PC-9 (cell line): ENCODE measurements around the gene KRTAP9-2. TPM values are rescaled to one million over a fixed set of nuclear protein-coding genes. Genes with fewer than 3 reads are reported as not detected.
"Not testable (repeated sequence)": the region's sequence is repeated elsewhere in the genome, so short reads cannot be mapped to it uniquely, and the experiment has no call there.

ENCODE experiments used
- BruUV-seq: library from RNA; stranded (reverse); fragments of 400-500 nt; replicated peaks from 2 replicates; lab custom pipeline; 2021; lab: Mats Ljungman, UMichigan
- CTCF ChIA-PET: fragments of 300-600 bp; sonication (Branson Sonifier 250); formaldehyde crosslinking; loops from one replicate; lab custom pipeline; 2022; ENCODE audit warnings: antibody characterized with exemption; lab: Charles Lee
- POLR2A ChIA-PET: fragments of 300-600 bp; sonication (Branson Sonifier 250); formaldehyde crosslinking; loops from one replicate; lab custom pipeline; 2022; ENCODE audit warnings: antibody characterized with exemption; ENCODE audit not compliant: unreplicated experiment; lab: Charles Lee
- DNase-seq, 2 experiments: peaks; one replicate each; pipeline versions ENCODE4 v3.0.0 to v3.0.0-alpha.2; 2015 to 2022; ENCODE audit warnings: mixed read lengths in 1 of 2
- H2AFZ ChIP-seq: fragments of 200-600 bp; sonication (generic); 2 replicates; pipeline ENCODE4 v1.8.1; 2017; ENCODE audit warnings: antibody characterized with exemption
- H3F3A ChIP-seq: fragments of 200-600 bp; sonication (generic); 2 replicates; pipeline ENCODE4 v1.8.1; 2017; ENCODE audit warnings: antibody characterized with exemption, mild to moderate bottlenecking, low read depth; ENCODE audit not compliant: insufficient read depth
- H3K27ac ChIP-seq: fragments of 200-600 bp; sonication (generic); 2 replicates; pipeline ENCODE4 v1.6.1; 2016; ENCODE audit warnings: mixed run types
- H3K27me3 ChIP-seq: fragments of 200-600 bp; sonication (generic); 2 replicates; pipeline ENCODE4 v1.6.1; 2016; ENCODE audit warnings: low read depth, mixed run types; ENCODE audit not compliant: insufficient read depth
- H3K36me3 ChIP-seq: fragments of 200-600 bp; sonication (generic); 2 replicates; pipeline ENCODE4 v1.6.1; 2016; ENCODE audit warnings: low read depth, mixed run types
- H3K4me1 ChIP-seq: fragments of 200-600 bp; sonication (generic); replicated peaks from 2 replicates; pipeline ENCODE4 v1.6.1; 2016; ENCODE audit warnings: mixed run types; ENCODE audit not compliant: insufficient read depth
- H3K4me2 ChIP-seq: fragments of 200-600 bp; sonication (generic); 2 replicates; pipeline ENCODE4 v1.6.1; 2017; ENCODE audit warnings: mixed run types
- H3K4me3 ChIP-seq: fragments of 200-600 bp; sonication (generic); 2 replicates; pipeline ENCODE4 v1.6.1; 2016; ENCODE audit warnings: mixed run types
- H3K79me2 ChIP-seq: fragments of 200-600 bp; sonication (generic); 2 replicates; pipeline ENCODE4 v1.6.1; 2017; ENCODE audit warnings: low read depth, mixed run types
- H3K9me2 ChIP-seq: fragments of 200-600 bp; sonication (generic); 2 replicates; pipeline ENCODE4 v1.8.1; 2017; ENCODE audit warnings: mild to moderate bottlenecking; ENCODE audit not compliant: insufficient read depth
- H3K9me3 ChIP-seq: fragments of 200-600 bp; sonication (generic); 2 replicates; pipeline ENCODE4 v1.8.1; 2016; ENCODE audit warnings: low read depth; ENCODE audit not compliant: insufficient read depth
- H4K20me1 ChIP-seq: fragments of 200-600 bp; sonication (generic); 2 replicates; pipeline ENCODE4 v1.8.1; 2017; ENCODE audit not compliant: insufficient read depth
- EZH2 ChIP-seq: fragments of 200-600 bp; sonication (generic); IDR thresholded peaks from 2 replicates; pipeline ENCODE4 v1.8.0; 2017; ENCODE audit warnings: antibody characterized with exemption, low read depth
- intact Hi-C: fragments of 100-400 bp; cut with micrococcal nuclease; formaldehyde crosslinking; loops from one replicate; pipeline ENCODE4 v1.10.0; 2022; ENCODE audit not compliant: unreplicated experiment
- total RNA-seq: library from RNA; stranded (reverse); gene quantifications from 2 replicates; pipeline ENCODE4 v1.2.3, GENCODE V29; 2021
- TF ChIP-seq, protein P1 (sequence below): fragments of 200-600 bp; sonication (generic); conservative IDR thresholded peaks from 2 replicates; pipeline ENCODE4 v1.6.1; 2017; ENCODE audit warnings: mixed run types, antibody characterized with exemption, mild to moderate bottlenecking, moderate library complexity

The KRTAP9-2 gene
- total RNA-seq, 1 experiment from 2014 or later = not detected

DNA sequence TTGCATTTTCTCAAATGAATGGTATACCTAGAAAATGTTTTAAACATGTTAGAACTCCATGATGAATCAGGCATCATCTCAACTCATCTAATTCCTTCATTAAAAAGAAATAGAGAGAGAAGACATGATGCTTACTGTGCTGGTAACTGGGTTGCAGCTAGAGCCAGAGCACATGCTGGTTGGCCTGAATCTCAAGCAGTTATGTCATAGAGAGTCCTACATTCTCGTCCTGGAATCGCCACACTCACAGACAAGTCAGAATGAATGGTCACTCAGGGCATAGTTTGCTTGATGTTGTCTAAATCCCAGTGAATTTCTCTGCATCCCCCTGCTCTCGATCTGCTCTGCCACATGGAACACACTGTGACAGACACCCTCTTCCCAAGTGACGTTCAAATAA lies 10.7 kb downstream of the KRTAP9-2 start:
- H3K27ac ChIP-seq, intact Hi-C loops, H3K4me3 ChIP-seq, H3K9me3 ChIP-seq, H3K27me3 ChIP-seq, H3K36me3 ChIP-seq, H3K9me2 ChIP-seq, H4K20me1 ChIP-seq, POLR2A ChIA-PET, H3K79me2 ChIP-seq, H2AFZ ChIP-seq, H3K4me2 ChIP-seq, BruUV-seq, DNase-seq, H3F3A ChIP-seq, H3K4me1 ChIP-seq, CTCF ChIA-PET: not testable (repeated sequence)

DNA sequence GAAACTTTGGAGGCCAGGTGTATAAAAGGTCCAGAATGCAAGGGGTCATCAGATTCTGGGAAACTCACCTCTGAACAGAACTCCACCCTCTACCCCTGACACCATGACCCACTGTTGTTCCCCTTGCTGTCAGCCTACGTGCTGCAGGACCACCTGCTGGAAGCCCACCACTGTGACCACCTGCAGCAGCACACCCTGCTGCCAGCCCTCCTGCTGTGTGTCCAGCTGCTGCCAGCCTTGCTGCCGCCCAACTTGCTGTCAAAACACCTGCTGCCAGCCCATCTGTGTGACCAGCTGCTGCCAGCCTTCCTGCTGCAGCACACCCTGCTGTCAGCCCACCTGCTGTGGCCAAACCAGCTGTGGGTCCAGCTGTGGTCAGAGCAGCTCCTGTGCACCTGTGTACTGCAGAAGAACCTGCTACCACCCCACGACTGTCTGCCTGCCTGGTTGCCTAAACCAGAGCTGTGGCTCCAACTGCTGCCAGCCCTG lies 11.5 kb downstream of the KRTAP9-2 start, which contains the start of gene KRTAP9-8:
Gene KRTAP9-8, plus strand, starts transcription at position 51 of the 489 bp plus-strand sequence. Its CDS starts 53 bp downstream, at position 104.
- H3K36me3 ChIP-seq, H3K4me1 ChIP-seq, H3F3A ChIP-seq, H3K79me2 ChIP-seq, intact Hi-C loops, H3K4me3 ChIP-seq, DNase-seq, H4K20me1 ChIP-seq, H3K9me3 ChIP-seq, POLR2A ChIA-PET, H3K27ac ChIP-seq, H3K9me2 ChIP-seq, CTCF ChIA-PET, BruUV-seq, H2AFZ ChIP-seq, H3K27me3 ChIP-seq, H3K4me2 ChIP-seq: not testable (repeated sequence)

DNA sequence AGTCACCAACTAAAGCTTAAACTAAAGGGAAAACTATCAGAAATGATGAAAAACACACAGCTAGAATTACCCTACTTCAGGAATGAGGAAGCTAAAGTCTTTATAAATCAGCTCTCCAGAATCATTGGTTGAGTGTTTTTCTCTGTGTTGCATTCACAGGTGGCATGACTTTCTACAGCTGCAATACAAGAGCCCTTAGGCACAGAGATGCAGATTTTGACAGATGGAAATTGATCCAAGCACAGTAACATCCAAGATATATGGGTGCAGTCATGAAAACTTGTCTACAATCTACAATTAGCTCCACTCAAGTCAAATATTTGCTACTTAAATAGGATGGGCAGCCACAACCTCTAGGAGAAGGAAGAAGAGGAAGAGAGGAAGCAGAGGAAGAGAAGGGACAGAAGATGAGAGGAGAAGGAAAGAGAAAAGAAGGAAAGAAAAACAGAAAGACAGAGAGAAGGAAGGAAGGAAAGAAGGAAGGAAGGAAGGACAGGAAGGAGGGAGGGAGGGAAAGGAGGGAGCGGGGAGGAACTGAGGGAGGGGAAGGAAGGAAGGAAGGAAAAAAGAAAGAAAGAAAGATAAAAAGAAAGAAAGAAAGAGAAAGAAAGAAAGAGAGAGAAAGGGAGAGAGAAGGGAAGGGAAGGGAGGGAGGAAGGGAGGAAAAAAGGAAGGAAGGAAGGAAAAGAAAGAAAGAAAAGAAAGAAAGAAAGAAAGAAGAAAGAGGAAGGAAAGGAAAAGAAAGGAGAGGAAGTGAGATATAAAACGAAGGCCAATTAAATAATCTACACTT lies 20.7 kb downstream of the KRTAP9-2 start:
- H3K79me2 ChIP-seq, H3K9me2 ChIP-seq, H2AFZ ChIP-seq, H3K4me3 ChIP-seq, H3F3A ChIP-seq, H3K36me3 ChIP-seq, CTCF ChIA-PET, POLR2A ChIA-PET, DNase-seq, H3K4me1 ChIP-seq, intact Hi-C loops, H3K4me2 ChIP-seq, BruUV-seq, H3K27ac ChIP-seq, H4K20me1 ChIP-seq, H3K27me3 ChIP-seq, H3K9me3 ChIP-seq: not testable (repeated sequence)

DNA sequence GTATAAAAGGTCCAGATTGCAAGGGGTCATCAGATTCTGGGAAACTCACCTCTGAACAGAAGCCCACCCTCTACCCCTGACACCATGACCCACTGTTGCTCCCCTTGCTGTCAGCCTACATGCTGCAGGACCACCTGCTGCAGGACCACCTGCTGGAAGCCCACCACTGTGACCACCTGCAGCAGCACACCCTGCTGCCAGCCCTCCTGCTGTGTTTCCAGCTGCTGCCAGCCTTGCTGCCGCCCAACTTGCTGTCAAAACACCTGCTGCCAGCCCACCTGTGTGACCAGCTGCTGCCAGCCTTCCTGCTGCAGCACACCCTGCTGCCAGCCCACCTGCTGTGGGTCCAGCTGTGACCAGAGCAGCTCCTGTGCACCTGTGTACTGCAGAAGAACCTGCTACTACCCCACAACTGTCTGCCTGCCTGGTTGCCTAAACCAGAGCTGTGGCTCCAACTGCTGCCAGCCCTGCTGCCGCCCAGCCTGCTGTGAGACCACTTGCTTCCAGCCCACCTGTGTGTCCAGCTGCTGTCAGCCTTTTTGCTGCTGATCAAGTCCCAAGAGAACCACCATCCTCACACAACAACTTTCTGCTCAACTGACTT lies 23.3 kb downstream of the KRTAP9-2 start, which contains the start of gene KRTAP9-4:
Gene KRTAP9-4, plus strand, starts transcription at position 51 of the 604 bp plus-strand sequence. Its CDS starts 34 bp downstream, at position 85.
- H3F3A ChIP-seq, H3K9me2 ChIP-seq, intact Hi-C loops, BruUV-seq, H3K36me3 ChIP-seq, H3K79me2 ChIP-seq, H3K27ac ChIP-seq, H3K27me3 ChIP-seq, H3K4me1 ChIP-seq, H2AFZ ChIP-seq, H3K4me2 ChIP-seq, H3K9me3 ChIP-seq, CTCF ChIA-PET, H4K20me1 ChIP-seq, H3K4me3 ChIP-seq, DNase-seq: not testable (repeated sequence)
- POLR2A ChIA-PET = interaction anchor here (0.7 kb wide), 1 partner anchor 37 kb away, joined by 3 read pairs; no protein-coding TSS in a partner anchor

DNA sequence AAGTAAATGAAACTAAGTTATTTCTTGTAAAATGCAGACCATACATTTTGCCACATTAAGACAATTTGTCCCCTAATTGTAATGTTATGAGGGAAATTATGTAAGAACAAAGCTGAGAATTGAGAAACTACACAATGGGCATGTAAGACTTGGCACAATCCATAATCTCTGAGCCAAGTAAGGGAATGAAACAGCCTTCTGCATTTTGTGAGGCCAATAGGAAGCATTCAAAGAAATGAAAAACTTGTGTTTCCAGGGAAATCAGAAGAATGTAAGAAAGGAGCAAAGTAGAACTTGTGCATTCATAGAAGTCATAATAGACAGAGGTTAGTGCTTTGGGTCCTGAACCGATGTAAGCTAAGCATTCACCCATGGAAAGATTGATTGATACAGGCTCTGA lies 24.8 kb downstream of the KRTAP9-2 start:
- H3K4me2 ChIP-seq = no peak overlapping the region
- no peak for DNase-seq
- no peaks in the 10 kb centered on the region for H3K27me3 ChIP-seq
- no peak overlapping the region for H3K4me3 ChIP-seq
- POLR2A ChIA-PET = no interaction called here
- CTCF ChIA-PET = no interaction called here
- no peaks in the 10 kb centered on the region for H3F3A ChIP-seq
- H3K79me2 ChIP-seq = no peaks in the 10 kb centered on the region
- no peaks in the 10 kb centered on the region for H3K36me3 ChIP-seq
- BruUV-seq = no TSS peak
- no peaks in the 10 kb centered on the region for H3K9me2 ChIP-seq
- H4K20me1 ChIP-seq = no peaks in the 10 kb centered on the region
- H3K4me1 ChIP-seq = 0 out of 2 replicates have a peak, but pooled peaks cover 5% of the 10 kb centered on the region
- TF ChIP-seq EZH2 = no peak
- TF ChIP-seq, protein P1, sequence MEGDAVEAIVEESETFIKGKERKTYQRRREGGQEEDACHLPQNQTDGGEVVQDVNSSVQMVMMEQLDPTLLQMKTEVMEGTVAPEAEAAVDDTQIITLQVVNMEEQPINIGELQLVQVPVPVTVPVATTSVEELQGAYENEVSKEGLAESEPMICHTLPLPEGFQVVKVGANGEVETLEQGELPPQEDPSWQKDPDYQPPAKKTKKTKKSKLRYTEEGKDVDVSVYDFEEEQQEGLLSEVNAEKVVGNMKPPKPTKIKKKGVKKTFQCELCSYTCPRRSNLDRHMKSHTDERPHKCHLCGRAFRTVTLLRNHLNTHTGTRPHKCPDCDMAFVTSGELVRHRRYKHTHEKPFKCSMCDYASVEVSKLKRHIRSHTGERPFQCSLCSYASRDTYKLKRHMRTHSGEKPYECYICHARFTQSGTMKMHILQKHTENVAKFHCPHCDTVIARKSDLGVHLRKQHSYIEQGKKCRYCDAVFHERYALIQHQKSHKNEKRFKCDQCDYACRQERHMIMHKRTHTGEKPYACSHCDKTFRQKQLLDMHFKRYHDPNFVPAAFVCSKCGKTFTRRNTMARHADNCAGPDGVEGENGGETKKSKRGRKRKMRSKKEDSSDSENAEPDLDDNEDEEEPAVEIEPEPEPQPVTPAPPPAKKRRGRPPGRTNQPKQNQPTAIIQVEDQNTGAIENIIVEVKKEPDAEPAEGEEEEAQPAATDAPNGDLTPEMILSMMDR = no peak
- no peaks in the 10 kb centered on the region for H3K9me3 ChIP-seq
- no peak overlapping the region for H3K27ac ChIP-seq
- intact Hi-C loops = no loop called here
- H2AFZ ChIP-seq = no peak overlapping the region
